ENCODE results near the gene CLEC2L.

CLEC2L gene

GRCh38 chr7:139525239-139525638, 1.8 kb downstream of the CLEC2L start:
- H3K4me3 ChIP-seq (ENCODE audit: low read depth, low read length): no peak overlapping the region
- ChIA-PET CTCF (interaction anchor here (0.6 to 1.0 kb wide), 2 partner anchors 27 to 37 kb away, joined by 3 read pairs; no protein-coding TSS in a partner anchor), POLR2A (no interaction called here)
- no peak for TF ChIP-seq CTCF (IDR thresholded peaks at IDR 0.05; ENCODE audit: insufficient read depth, low read length, missing control alignments)
- no peak for DNase-seq (ENCODE audit: low read depth, low spot score)

- ChIA-PET CTCF (interaction anchor here (0.6 to 1.1 kb wide), 3 partner anchors 27 to 91 kb away, joined by 3 read pairs; no protein-coding TSS in a partner anchor), POLR2A (no interaction called here)
- no peak for TF ChIP-seq CTCF (IDR thresholded peaks at IDR 0.05; ENCODE audit: insufficient read depth, low read length, missing control alignments)
- DNase-seq (ENCODE audit: low read depth, low spot score): no peak
- H3K4me3 ChIP-seq (ENCODE audit: low read depth, low read length): no peak overlapping the region
Measured at GRCh38 chr7:139525750-139526149, 2.3 kb downstream of the CLEC2L start.

- ChIA-PET POLR2A (no interaction called here), CTCF (interaction anchor here (0.7 to 1.4 kb wide), 3 partner anchors 10 to 92 kb away, joined by 3 read pairs; no protein-coding TSS in a partner anchor)
- peak; percentile 72 for DNase-seq (ENCODE audit: low read depth, low spot score)
- no peak for TF ChIP-seq CTCF (IDR thresholded peaks at IDR 0.05; ENCODE audit: insufficient read depth, low read length, missing control alignments)
- H3K4me3 ChIP-seq (ENCODE audit: low read depth, low read length): no peak overlapping the region
Measured at GRCh38 chr7:139526578-139527544, 3.4 kb downstream of the CLEC2L start.

GRCh38 chr7:139531094-139531493, 7.6 kb downstream of the CLEC2L start:
- no peak overlapping the region for H3K4me3 ChIP-seq (ENCODE audit: low read depth, low read length)
- DNase-seq (ENCODE audit: low read depth, low spot score): no peak
- ChIA-PET CTCF (no interaction called here), POLR2A (no interaction called here)
- TF ChIP-seq CTCF (IDR thresholded peaks at IDR 0.05; ENCODE audit: insufficient read depth, low read length, missing control alignments): no peak

GRCh38 chr7:139532636-139533155, 9.2 kb downstream of the CLEC2L start:
- H3K4me3 ChIP-seq (ENCODE audit: low read depth, low read length): no peak overlapping the region
- CTCF ChIA-PET: interaction anchor here (1.2 kb wide), 1 partner anchor 17 kb away, joined by 3 read pairs; no protein-coding TSS in a partner anchor
- no peak for DNase-seq (ENCODE audit: low read depth, low spot score)
- no peak for TF ChIP-seq CTCF (IDR thresholded peaks at IDR 0.05; ENCODE audit: insufficient read depth, low read length, missing control alignments)
- POLR2A ChIA-PET: no interaction called here

GRCh38 chr7:139534096-139534495, 10.6 kb downstream of the CLEC2L start:
- DNase-seq (ENCODE audit: low read depth, low spot score): no peak
- TF ChIP-seq CTCF (IDR thresholded peaks at IDR 0.05; ENCODE audit: insufficient read depth, low read length, missing control alignments): no peak
- CTCF ChIA-PET: no interaction called here
- H3K4me3 ChIP-seq (ENCODE audit: low read depth, low read length): no peak overlapping the region
- POLR2A ChIA-PET: no interaction called here
